NCI-H2107 treated with DMSO at 0.1 percent for 48 hours (cell line): ENCODE measurements around the gene SUFU.
"Not testable (repeated sequence)": the region's sequence is repeated elsewhere in the genome, so short reads cannot be mapped to it uniquely, and the experiment has no call there.

ENCODE experiments used
- DNase-seq: peaks from one replicate; lab custom pipeline; 2025; ENCODE audit not compliant: unreplicated experiment; lab: John Stamatoyannopoulos, UW

The SUFU gene

GRCh38 chr10:102511583-102512274 lies 8.0 kb downstream of the SUFU start:
- no peak for DNase-seq

- DNase-seq = no peak
Measured at GRCh38 chr10:102514487-102515311, 10.9 kb downstream of the SUFU start.

DNA sequence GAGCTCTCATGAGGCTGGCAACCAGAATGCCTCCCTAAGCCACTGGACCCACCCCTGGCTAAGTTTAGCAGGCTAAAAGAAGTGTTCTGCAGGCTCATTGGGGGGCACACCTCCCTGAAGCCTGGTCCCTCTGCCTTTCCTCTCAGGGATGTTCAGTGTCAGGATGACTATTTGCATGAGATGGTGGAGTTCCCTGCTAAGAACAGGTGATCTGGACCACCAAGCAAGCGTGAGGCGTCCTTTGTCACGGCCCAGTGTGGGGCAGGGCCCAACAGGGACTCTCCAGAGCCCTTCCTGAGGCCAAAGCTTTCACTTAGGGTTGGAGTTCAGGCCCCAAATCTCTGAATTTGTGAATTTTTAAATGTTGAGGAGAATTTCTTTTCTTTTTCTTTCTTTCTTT lies 12.0 kb downstream of the SUFU start:
- no peak for DNase-seq

DNA sequence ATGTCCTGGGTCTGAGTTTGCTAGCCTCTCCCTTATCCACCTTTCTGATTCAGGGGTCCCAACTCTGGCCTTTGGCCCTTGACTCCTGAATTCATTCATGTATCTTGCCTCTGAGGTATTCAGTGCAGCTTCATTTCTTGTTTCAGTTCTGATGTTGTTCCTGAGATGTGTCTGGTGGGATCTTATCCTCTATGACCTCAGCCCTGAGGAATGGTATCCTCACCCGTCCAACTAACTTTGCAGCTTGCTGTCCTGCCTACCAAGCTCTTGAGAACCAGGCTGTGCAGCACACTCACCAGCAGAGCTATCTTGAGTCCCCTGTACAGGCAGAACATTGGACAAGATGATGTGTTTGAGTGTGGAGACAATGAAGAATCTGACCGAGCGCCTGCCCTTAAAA lies 13.8 kb downstream of the SUFU start:
- no peak for DNase-seq

DNA sequence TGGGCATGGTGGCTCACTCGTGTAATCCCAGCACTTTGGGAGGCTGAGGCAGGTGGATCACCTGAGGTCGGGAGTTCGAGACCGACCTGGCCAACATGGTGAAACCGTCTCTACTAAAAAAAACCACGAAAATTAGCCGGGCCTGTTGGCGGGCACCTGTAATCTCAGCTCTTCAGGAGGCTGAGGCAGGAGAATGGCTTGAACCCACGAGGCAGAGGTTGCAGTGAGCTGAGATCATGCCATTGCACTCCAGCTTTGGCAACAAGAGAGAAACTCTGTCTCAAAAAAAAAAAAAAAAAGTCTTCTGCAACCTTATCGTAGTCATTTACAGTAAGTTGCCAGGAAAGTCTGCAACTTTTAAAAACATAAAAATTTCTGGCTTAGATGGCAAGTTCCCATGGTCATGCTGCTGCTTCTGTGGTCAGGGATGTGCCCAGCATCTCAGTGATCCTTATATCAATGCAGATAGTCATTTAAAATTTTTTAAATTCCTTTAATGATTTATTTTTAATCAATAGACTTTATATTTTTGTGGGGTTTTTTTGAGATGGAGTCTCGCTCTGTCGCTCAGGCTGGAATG lies 15.6 kb downstream of the SUFU start:
- no peak for DNase-seq

GRCh38 chr10:102522874-102523249 lies 19.1 kb downstream of the SUFU start:
- no peak for DNase-seq

- no peak for DNase-seq
Measured at GRCh38 chr10:102523250-102524029, 19.7 kb downstream of the SUFU start.

DNA sequence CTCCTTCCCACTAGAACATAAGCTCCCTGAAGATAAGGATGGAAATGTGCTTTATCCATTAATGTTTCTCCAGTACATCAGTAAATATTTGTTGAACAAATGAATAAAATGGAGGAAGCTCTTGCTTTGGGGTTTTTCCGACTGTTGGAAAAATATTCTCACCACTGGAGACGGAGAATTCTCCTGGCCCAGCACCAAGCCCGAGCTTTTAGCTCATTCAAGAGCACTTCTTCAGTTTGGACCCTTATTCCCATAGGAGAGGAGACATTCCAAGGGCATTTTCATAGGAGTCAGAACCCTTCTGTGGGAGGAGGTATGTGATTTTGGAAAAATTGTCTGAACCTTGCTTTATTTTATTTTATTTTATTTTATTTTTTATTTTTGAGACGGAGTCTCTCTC lies 21.0 kb downstream of the SUFU start:
- no peak for DNase-seq

DNA sequence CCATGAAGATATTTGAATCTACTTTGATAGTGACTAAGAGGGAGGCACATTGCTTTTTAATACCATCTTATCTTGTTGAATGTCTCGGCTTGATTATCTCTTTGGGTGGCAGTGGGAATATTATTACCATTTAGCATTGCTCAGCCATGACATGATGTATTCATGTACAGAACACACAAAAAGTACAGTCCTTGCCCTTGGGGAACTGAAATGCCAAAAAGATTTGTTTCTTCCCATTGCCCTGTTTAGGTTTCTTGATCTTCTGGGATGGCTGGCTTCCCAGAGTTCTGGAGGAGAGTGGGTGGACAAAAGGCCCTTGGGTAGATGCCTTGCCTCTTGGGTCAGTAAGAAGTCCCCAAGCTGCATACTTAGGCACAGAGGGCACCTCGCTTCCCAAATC lies 23.8 kb downstream of the SUFU start:
- no peak for DNase-seq

DNA sequence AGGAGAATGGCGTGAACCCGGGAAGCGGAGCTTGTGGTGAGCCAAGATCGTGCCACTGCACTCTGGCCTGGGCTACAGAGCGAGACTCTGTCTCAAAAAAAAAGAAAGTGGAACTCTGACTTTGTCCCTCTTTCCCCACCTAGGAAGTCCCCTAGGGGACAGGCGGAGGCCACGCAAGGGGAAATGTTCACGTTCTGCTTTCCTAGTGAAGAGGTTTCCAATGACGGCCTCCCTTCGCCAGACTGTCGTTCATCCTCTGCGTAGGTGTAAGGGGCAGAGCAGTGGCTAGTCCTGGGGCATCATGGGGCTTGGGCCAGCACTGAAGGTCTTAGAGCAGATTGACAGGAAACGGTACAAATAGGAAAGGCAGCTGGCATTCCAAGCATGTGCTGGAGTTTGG lies 30.6 kb downstream of the SUFU start:
- no peak for DNase-seq

- not testable (repeated sequence) for DNase-seq
Measured at GRCh38 chr10:102534966-102535365, 31.2 kb downstream of the SUFU start.

DNA sequence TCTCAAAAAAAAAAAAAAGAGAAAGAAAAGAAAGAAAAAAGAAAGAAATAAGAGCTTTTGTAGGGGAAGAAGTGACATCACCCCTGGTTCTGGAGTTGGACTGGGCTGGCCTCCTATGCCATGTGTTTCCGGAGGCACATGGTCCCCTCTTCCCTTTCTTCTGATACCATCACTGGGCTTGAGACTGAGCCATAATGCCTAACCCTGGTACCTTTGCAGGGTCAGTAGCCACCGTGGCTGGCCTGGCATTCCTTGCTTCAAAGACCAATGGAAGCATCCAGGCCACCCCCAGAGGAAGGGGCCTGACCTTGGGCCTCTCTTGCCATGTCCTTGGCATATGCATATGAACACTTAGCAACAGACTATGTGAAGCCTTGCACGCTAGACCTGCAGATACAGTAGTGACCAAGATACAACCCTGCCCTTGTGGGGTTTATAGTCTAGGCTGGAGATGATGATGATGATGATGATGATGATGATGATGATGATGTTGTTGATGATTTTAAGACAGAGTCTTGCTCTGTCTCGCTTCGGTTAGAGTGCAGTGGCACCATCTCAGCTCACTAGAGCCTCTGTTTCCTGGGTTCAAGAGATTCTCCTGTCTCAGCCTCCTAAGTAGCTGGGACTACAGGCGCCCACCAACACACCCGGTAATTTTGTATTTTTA lies 31.8 kb downstream of the SUFU start:
- no peak for DNase-seq

DNA sequence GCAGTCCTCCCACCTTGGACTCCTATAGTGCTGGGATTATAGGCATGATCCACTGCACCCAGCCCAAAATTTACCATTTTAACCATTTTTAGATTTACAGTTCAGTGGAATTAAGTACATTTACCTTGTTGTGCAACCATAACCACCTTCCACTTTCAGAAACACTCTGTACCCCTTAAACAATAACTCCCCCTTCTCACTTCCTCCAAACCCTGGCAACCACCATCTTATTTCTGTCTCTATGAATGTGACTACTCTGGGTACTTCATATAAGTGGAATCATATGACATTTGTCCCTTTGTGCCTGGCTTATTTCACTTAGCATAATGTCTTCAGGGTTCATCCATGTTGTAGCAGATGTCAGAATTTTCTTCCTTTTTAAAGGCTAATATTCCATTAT lies 33.6 kb downstream of the SUFU start:
- DNase-seq = no peak

DNA sequence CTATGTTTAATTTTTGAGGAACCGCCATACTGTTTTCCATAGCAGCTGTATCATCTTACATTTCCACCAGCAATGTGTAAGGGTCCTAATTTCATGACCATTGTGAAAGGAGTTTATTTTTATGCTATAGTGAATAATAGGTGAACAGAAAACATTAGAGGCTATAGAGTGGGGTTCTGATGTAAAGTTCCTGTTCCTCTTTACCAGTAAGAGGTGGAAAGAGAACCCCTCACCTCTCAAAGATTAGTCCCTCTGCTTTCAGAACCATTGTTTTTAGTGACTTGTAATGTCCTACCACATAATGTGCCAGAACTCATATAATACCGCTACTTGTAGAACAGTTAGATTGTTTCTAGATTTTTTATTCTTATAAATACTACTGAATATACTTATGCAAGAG lies 34.2 kb downstream of the SUFU start:
- DNase-seq = no peak

DNA sequence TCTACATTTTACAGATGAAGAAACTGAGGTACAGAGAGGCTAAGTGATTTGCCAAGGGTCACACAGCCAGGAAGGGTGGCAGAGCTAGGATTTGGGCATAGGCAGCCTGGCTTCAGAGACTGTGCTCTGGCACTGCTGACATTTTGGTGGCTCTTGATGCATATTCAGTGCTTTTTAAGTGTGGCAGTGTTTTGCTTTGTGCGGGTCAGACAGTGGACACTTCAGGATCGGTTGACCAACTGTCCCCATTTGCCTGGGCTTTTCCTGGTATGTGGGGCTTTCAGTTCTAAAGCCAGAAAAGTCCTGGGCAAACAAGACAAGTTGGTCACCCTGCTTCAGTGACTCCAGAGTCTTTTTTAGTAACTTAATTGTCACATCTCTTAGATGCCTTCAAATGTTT lies 35.0 kb downstream of the SUFU start:
- DNase-seq = no peak

- DNase-seq = no peak
Measured at GRCh38 chr10:102540023-102540422, 36.3 kb downstream of the SUFU start.

- no peak for DNase-seq
Measured at GRCh38 chr10:102542800-102543418, 39.1 kb downstream of the SUFU start.

- DNase-seq = no peak
Measured at GRCh38 chr10:102545265-102545871, 41.6 kb downstream of the SUFU start.

GRCh38 chr10:102545997-102546396 lies 42.2 kb downstream of the SUFU start:
- DNase-seq = no peak
